ENCODE data around the gene RAPGEF4.

DNA sequence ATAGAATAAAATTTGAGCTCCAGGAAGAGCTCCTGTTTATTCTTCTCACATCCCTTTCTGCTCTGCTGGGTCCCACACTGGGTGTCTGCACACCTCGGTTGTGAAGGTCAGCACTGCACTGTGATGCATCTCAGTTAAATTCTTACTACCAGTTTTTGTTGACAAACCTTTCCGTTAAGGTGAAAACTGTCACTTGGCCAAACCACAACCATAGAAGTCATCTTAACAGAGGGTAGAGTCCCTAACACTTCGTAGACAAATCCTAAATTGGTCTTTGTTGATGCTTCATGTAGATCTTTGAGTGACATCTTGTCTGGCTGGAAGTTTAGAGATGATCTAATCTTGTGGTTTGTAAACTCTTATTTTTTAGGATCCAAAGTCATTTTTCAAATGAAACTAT, 172.6 kb downstream of the RAPGEF4 start:
- TF ChIP-seq EZH2 (IDR thresholded peaks at IDR 0.05; ENCODE audit: borderline replicate concordance, insufficient read depth, low read depth, low read length, poor library complexity, severe bottlenecking) (no peak), CTCF (IDR thresholded peaks at IDR 0.05) (no peak)

All from B cell (primary cell).